ENCODE measurements around the gene OR12D1. TPM values are rescaled to one million over a fixed set of nuclear protein-coding genes. Genes with fewer than 3 reads are reported as not detected.
"Not testable (repeated sequence)": the region's sequence is repeated elsewhere in the genome, so short reads cannot be mapped to it uniquely, and the experiment has no call there.

The OR12D1 gene
- total RNA-seq, result not detected
- long read RNA-seq, result 0 reads

DNA sequence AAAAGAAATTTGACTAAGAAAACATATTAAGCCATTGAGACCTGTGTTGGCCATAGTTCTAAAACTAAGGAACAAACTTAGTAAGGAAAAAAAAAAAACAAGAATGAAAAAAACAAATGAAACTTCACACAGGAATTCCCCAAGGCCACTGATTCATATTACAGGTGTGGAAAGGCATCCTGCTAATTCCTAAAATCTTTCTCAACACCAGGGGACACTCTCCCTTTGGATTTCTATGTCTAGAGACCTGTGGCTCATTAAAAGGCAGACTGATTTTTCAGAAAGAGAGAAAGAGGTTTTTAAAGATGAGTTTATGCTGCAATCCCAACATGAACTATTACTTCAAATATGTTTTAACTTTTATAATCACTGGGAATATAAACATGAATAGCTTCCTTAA lies at the start of gene OR12D1:
TSS of gene OR12D1 (plus strand) at position 341 of the 400 bp plus-strand sequence.
- ATAC-seq (no peak), DNase-seq (no peak)
- intact Hi-C loops (cut with micrococcal nuclease), result no loop called here

DNA sequence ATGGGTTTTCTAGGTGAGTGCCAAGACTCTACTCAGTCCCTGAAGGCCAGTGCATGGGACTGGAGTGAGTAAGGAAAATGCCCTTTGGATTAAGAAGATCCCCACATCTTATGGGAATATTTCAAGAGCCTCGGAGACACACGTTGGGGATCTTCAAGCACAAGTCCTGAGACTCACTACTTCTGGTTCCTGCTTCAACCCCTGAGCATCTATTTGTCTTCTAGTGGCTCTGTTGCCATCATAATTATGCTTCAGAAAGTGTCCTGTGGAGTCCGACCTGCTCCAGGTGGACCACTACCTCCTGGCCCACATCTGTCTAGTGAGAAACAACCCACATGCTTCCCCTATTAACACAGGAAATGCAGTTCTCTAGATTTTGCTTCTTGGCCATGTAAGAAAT lies 46.0 kb upstream of the OR12D1 start, which contains the start of gene OR5V1:
TSS of gene OR5V1 (minus strand) at position 101 of the 400 bp plus-strand sequence. CDS start 12,670 bp downstream, outside the sequence.
- intact Hi-C loops (cut with micrococcal nuclease), result no loop called here
- DNase-seq (no peak), ATAC-seq (no peak)

DNA sequence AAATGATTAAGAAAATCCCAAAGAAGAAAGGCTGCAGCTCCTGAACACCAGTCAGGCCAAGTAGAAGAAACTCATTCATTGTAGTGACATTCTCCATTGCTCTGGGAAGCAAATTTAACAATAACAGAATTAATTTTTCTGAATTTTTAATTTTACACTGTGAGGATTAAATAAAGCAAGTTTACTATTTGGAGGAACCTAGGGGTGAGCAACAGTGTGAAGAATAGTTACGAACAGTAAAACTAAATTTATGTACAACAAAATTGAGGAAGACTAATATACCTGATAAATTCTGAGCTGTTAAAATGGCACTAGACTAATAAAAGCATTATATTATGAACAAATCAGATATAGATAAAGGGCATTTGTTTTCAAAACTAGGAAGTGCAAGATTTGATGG lies 39.5 kb upstream of the OR12D1 start, which contains the start of gene OR12D3:
TSS of gene OR12D3 (minus strand) at position 101 of the 400 bp plus-strand sequence. CDS start at position 97, 4 bp downstream.
- ATAC-seq, result no peak

DNA sequence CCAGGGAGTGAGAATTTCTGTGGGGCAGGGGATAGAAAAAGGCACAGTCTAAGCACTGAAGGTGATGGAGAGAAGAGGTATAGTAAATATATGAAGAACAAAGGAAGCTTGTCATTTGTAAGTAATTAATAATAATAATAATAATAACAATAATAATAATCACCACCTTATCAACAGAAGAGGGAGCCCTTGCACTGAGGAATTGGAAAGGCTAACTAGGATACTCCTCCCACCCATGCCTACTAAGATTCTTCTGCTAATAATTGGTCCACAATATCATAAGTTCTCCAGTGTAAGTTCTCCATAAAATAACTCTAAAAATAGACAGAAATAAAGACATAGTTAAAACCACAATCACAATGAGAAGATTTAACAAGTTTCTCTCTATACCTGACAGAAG lies 38.7 kb upstream of the OR12D1 start:
- DNase-seq, result no peak
- no peak for ATAC-seq
- intact Hi-C loops (cut with micrococcal nuclease), result no loop called here

More for the DNA sequence above, 39.5 kb upstream of the OR12D1 start, which contains the start of gene OR12D3:
- DNase-seq, result no peak
- intact Hi-C loops (cut with micrococcal nuclease), result no loop called here

DNA sequence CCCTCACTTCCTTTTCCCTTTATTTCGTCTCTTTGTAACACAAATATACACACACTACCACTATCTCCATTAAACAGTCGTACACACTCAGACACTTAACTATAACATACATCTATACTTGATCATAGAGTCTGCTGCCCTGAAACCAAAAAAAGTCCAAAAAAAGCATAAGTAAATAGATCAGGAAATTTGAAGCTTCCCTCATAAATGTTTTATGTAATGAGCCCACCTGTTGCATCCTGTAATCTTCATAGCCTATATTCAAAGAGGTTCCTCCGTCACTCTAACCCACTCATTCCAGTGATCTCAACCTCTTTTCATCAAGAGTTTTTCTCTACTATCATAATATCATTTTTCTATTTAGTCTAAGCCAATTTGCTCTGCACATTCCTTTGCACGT lies 26.2 kb upstream of the OR12D1 start:
- DNase-seq (no peak), ATAC-seq (no peak)
- intact Hi-C loops (cut with micrococcal nuclease), result no loop called here

DNA sequence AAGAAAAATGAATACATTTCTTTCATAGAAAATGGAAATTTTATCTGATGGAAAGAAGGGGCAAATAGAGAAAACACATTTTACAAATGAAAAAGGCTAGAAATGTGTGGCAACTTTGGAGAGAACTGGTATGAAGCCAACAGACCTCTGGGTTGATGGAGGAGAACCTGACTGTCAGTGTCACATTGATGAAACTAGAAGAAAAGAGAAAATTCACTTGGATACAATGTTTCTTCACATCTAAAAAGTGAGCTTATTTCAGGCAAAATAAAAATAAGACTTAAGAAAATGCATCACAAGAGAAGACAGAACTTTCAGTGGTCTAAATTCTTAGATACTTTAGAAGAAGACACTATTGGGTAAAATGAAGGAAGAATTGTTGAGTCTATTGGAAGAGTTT lies 19.4 kb upstream of the OR12D1 start, which contains the start of gene OR12D2:
TSS of gene OR12D2 (plus strand) at position 301 of the 400 bp plus-strand sequence. CDS start 1,069 bp downstream, outside the sequence.
- ATAC-seq, result no peak
- no peak for DNase-seq
- intact Hi-C loops (cut with micrococcal nuclease), result no loop called here

DNA sequence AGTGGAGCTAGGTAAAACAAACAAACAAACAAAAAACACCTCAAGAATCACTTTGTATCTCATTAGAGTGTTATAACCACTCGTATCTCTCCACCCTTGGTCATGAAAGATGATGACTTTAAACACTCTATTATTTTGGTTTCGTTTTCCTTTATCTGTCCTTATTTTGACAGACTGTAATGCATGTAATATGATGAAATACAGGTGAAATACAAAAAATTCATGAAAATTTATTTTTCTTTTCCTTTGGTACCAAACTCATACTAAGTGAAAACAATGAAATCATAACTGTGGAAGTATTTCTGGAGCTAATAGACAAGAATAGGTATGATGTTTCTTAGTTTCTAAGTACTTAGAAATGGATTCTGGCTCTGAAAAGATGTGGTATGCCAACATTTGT lies 15.2 kb upstream of the OR12D1 start:
- DNase-seq, result no peak
- intact Hi-C loops (cut with micrococcal nuclease), result no loop called here
- no peak for ATAC-seq

DNA sequence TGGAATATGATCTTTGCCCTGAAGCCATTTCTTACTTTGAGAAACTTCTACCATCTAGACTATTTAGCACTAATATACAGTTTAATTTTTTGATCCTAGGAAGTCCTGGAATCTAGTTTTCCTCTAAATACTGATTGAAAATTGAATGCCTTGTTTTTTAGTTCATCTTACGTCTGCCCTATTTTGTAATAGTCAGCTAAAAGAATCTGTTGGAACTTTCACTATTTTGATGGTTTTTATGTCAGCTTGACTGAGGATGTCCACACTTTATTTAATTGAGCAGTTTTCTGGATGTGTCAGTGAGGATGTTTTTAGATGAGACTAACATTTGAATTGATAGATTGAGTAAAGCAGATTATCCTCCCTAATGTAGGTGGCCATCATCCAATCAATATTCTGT lies 10.9 kb upstream of the OR12D1 start:
- ATAC-seq (no peak), DNase-seq (no peak)
- intact Hi-C loops (cut with micrococcal nuclease), result no loop called here

DNA sequence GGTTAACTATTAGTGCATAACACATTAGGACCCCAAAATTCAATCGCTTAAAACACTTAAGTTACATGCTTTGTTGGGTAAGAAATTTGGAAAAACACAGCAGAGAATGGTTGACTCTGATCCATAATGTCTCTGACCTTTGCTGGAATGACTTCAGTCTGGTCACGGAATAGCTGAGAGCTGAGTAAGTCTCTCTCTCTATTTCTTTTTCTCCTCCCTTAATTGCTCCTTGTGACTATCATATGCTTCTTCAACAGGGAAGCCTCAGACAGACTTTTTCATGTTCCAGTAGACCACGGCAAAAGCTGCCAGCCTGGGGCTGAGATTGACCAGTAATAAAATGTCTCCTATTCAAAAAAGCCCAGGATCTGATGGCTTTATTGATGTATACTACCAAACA lies 4.8 kb downstream of the OR12D1 start:
- intact Hi-C loops (cut with micrococcal nuclease), result no loop called here
- DNase-seq (no peak), ATAC-seq (no peak)

DNA sequence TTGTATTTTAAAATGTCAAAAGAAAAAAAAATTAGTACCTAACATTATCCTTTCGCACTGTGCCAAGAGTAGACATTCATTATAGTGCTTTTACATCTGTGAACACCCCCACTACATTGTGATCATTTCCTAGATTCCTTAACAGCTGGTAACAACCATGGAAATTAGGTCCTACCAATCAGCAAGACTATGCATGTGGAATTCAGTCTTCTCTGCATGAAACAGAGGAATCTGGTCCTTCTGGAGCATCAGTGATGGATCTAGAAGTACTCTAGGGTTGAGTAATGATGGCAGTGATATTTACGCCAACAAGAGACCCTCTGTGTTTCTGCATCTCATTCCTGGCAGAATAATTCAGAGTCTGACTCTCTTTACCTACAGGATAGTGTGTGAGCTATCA lies 9.4 kb downstream of the OR12D1 start:
- intact Hi-C loops (cut with micrococcal nuclease), result no loop called here
- no peak for ATAC-seq
- no peak for DNase-seq

DNA sequence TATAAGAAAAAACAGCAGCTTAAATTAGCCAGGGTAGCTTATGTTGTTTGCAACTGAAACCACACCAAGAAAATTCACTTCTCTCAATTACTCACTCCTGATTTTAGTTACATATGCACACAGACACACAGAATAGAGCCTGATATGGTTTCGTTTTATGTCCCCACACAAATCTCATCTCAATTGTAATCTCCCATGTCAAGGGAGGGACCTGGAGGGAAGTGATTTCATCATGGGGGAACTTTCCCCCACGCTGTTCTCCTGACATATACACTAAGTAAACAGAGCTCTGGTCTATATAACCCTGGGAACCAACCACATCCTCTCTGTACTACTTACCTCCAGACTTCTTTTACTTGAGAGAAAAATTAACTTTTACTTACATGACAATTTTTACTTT lies 9.8 kb downstream of the OR12D1 start:
- DNase-seq (no peak), ATAC-seq (no peak)
- intact Hi-C loops (cut with micrococcal nuclease), result no loop called here

DNA sequence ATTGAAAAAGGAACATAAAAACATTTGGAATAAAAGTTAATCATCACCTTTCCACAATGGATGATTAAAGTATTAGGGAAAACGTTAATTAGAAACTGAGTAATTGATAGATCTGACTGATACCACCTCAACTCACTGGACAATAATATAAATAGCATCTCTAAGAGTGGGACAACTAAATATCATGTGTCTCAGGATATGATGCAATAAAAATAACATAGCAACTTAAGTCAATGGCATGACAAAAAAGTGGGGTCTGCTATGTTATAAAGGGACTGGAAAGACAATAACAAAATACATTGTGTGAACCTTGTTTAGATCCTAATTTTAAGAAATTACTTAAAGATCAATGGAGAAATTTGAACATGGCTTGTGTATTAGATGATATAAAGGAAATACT lies 10.3 kb downstream of the OR12D1 start:
- intact Hi-C loops (cut with micrococcal nuclease), result no loop called here
- no peak for ATAC-seq
- DNase-seq, result no peak

DNA sequence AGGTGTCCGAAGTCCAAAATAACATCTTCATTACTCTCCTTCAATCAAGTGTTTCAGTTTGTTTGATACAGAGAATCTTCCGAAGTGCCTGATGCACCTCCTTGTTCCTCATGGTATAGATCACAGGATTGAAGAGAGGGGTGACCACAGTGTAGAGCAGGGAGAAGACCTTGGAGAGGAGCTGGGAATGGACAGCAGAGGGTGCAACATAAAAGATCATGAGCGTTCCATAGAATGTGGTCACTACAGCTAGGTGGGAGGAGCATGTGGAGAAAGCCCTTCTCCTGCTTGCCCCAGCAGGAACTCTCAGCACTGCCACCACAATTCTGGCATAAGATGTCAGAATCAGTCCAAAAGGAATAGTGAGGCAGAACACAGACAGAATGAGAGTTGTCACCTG lies 11.9 kb downstream of the OR12D1 start:
- intact Hi-C loops (cut with micrococcal nuclease), result no loop called here
- DNase-seq (no peak), ATAC-seq (no peak)

DNA sequence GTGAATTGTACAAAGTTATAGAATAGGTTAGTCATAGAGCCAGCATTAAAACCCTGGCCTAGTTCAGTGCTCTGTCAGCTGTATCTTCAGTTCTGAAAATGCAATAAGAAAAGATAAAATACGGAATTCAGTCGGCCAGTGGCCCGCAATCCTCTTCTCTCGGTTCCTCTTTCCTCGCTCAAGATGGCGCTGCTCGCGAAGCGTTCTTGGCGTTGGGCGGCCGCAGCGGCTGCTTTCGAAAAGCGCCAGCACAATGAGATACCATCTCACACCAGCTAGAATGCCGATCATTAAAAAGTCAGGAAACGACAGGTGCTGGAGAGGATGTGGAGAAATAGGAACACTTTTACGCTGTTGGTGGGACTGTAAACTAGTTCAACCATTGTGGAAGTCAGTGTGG lies 22.0 kb downstream of the OR12D1 start:
- ATAC-seq; intact Hi-C loops (cut with micrococcal nuclease); DNase-seq: not testable (repeated sequence)

DNA sequence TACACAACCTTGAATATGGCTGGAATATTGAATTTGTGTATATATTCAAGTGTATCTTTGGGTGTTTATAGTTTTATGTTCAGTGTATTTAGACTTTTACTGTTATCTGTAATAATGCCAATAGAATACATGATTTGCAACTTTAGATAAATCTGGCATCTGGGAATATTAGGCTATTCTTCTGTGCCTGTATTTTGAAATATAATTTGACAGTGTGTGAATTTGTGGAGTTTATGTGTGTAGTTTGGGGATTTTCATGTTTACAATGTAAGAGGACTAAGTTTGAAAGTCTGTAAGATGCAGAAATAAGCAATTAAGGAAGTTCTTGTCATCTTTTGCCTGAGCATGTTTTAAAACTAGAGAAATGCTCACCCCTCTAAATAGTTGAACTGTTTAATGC lies 24.3 kb downstream of the OR12D1 start, which contains the start of gene OR10C1:
TSS of gene OR10C1 (plus strand) at position 301 of the 400 bp plus-strand sequence. CDS start 710 bp downstream, outside the sequence.
- ATAC-seq (no peak), DNase-seq (no peak)
- intact Hi-C loops (cut with micrococcal nuclease), result no loop called here

DNA sequence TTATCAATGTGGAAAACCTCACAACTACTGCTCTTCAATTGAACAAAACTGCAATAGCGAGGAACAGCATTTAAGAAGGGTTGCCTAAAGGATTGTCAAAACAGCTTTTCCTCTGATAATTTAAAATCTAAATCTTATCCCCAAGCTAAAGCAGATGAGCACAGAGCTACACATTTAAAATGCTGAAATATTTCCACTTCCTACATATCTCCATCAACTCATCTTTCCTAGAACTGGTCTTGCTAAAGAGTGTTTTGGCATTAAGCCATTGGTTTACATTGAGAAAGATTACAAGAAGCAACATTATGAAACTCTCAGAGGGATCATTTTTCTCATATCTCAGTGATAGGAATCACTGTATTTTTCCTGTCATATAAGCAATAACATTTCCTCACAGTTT lies 28.0 kb downstream of the OR12D1 start:
- DNase-seq, result no peak
- ATAC-seq, result no peak
- intact Hi-C loops (cut with micrococcal nuclease), result no loop called here

DNA sequence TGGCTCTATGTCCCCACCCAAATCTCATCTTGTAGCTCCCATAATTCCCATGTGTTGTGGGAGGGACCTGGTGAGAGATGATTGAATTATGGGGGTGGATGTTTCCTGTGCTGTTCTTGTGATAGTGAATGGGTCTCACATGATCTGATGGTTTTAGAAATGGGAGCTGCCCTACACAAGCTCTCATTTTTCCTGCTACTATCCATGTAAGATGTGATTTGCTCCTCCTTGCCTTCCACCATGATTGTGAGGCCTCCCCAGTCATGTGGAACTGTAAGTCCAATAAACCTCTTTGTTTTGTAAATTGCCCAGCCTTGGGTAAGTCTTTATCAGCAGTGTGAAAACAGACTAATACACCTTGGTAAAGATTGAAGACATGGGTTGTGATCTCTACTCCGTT lies 29.3 kb downstream of the OR12D1 start:
- ATAC-seq; DNase-seq; intact Hi-C loops (cut with micrococcal nuclease): not testable (repeated sequence)

DNA sequence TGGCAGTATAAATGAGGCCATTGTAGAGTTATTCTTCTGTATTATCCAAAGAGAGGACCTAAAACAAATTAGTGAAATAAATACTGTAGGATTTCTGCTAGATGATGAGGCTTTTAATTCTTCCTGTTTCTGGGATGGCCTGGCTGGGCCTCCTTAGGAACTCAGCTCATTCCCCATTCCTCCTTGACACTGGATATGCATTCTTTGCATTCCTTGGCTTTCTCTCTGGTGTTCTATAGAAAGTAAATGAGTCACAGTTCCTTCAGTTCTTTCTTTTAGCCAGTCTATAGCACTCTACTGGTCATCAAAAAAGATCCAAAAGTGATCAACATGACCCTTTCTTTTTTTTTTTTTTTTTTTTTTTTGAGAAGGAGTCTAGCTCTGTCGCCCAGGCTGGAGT lies 32.9 kb downstream of the OR12D1 start:
- ATAC-seq (no peak), DNase-seq (no peak)

DNA sequence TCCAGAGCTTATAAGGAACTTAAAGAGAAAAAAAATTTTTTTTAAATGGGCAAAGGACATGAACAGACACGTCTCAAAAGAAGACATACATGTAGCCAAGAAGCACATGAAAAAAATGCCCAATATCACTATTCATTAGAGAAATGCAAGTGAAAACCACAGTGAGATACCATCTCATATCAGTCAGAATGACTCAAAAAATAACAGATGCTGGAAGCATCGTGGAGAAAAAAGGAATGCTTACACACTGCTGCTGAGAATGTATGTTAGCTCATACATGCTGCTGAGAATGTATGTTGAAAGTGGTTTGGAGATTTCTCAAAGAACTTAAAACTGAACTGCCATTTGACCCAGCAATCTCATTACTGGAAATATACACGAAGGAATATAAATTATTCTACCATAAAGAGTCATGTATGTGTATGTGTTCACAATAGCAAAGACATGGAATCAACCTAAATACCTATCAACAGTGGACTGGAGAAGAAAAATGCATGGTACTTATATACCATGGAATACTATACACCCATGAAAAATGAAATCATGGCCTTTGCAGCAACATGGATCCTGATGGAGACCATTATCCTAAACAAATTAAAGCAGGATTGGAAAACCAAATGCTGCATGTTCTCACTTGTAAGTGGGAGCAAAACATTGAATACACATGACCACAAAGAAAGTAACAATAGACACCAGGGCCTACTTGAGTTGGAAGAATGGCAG lies 36.9 kb downstream of the OR12D1 start:
- DNase-seq, result no peak
- no peak for ATAC-seq
- intact Hi-C loops (cut with micrococcal nuclease), result no loop called here

More for the DNA sequence above, 32.9 kb downstream of the OR12D1 start:
- intact Hi-C loops (cut with micrococcal nuclease), result no loop called here

DNA sequence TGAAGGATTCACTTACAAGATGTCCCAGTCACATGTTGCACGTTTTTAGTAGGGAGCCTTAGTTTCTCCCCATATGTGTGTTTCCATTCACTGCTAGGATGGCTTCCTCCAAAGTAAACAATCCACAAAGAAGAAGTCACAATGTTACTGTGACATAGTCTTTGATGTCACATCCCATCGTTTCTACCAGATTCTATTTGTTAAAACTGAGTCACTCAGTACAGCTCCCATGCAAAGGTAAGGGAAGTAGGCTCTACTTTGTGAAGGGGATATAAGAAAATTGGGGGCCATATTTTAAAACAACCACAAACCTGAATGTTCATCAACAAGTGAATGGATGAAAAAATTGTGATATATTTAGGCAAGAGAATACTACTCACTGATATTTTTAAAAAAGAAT lies 42.2 kb downstream of the OR12D1 start, which contains the start of the genes OR11A1 and OR2H1:
TSS of gene OR11A1 (minus strand) at position 101 of the 400 bp plus-strand sequence. CDS start 29,430 bp downstream, outside the sequence.
TSS of gene OR2H1 (plus strand) at position 185 of the 400 bp plus-strand sequence. CDS start 4,615 bp downstream, outside the sequence.
- ATAC-seq (no peak), DNase-seq (no peak)
- intact Hi-C loops (cut with micrococcal nuclease), result no loop called here
